ENCODE data around the gene TMEM108. TPM values are rescaled to one million over a fixed set of nuclear protein-coding genes. Genes with fewer than 3 reads are reported as not detected.

TMEM108 gene
- polyA plus RNA-seq, 1 donor from 2014 or later: 2.1 TPM

- no peak overlapping the region for H3K4me3 ChIP-seq (ENCODE audit: low read length)
- no peaks in the 10 kb centered on the region for H3K9me3 ChIP-seq (ENCODE audit: low read length)
- H4K20me1 ChIP-seq (ENCODE audit: insufficient read depth): no peaks in the 10 kb centered on the region
- TF ChIP-seq RAD21 (conservative IDR thresholded peaks at IDR 0.05) (no peak), EZH2 (IDR thresholded peaks at IDR 0.05; ENCODE audit: borderline replicate concordance, insufficient read depth, low read length, poor library complexity, severe bottlenecking) (no peak), MXI1 (conservative IDR thresholded peaks at IDR 0.05; ENCODE audit: poor library complexity, severe bottlenecking) (no peak), SMC3 (conservative IDR thresholded peaks at IDR 0.05; ENCODE audit: poor library complexity) (no peak), REST (IDR thresholded peaks at IDR 0.05; ENCODE audit: borderline replicate concordance) (no peak), CTCF (IDR thresholded peaks at IDR 0.05; ENCODE audit: poor library complexity, severe bottlenecking) (no peak), EP300 (conservative IDR thresholded peaks at IDR 0.05; ENCODE audit: poor library complexity, severe bottlenecking) (no peak), TAF1 (IDR thresholded peaks at IDR 0.05; ENCODE audit: low read depth) (no peak), POLR2AphosphoS5 (IDR thresholded peaks at IDR 0.05) (no peak)
- H3K79me2 ChIP-seq (replicated peaks; ENCODE audit: insufficient read depth, low read length): no peaks in the 10 kb centered on the region
- no peak overlapping the region for H3K9ac ChIP-seq (ENCODE audit: low read length)
- H3K4me2 ChIP-seq (ENCODE audit: low read length): no peak overlapping the region
- H3K36me3 ChIP-seq (ENCODE audit: insufficient read depth, low read length): no peaks in the 10 kb centered on the region
- H3K27me3 ChIP-seq (ENCODE audit: insufficient read depth, low read depth, low read length): no peaks in the 10 kb centered on the region
- H3K27ac ChIP-seq (ENCODE audit: low read length): no peak overlapping the region
- no peaks in the 10 kb centered on the region for H3K9me2 ChIP-seq (ENCODE audit: insufficient read depth, low read length)
- H3F3A ChIP-seq (ENCODE audit: insufficient read depth, low read length, poor library complexity, severe bottlenecking): no peaks in the 10 kb centered on the region
- no peak overlapping the region for H2AFZ ChIP-seq (ENCODE audit: low read depth, low read length)
These were observed 355.0 kb downstream of the TMEM108 start for GRCh38 chr3:133393204-133393603.

- Histone ChIP-seq H2AFZ (ENCODE audit: low read depth, low read length) (no peak overlapping the region), H3K79me2 (replicated peaks; ENCODE audit: insufficient read depth, low read length) (no peaks in the 10 kb centered on the region), H3K27ac (ENCODE audit: low read length) (no peak overlapping the region), H3K27me3 (ENCODE audit: insufficient read depth, low read depth, low read length) (no peaks in the 10 kb centered on the region), H4K20me1 (ENCODE audit: insufficient read depth) (no peaks in the 10 kb centered on the region), H3F3A (ENCODE audit: insufficient read depth, low read length, poor library complexity, severe bottlenecking) (no peaks in the 10 kb centered on the region), H3K9ac (ENCODE audit: low read length) (no peak overlapping the region), H3K9me3 (ENCODE audit: low read length) (no peaks in the 10 kb centered on the region), H3K36me3 (ENCODE audit: insufficient read depth, low read length) (no peaks in the 10 kb centered on the region), H3K4me2 (ENCODE audit: low read length) (no peak overlapping the region), H3K4me3 (ENCODE audit: low read length) (no peak overlapping the region), H3K9me2 (ENCODE audit: insufficient read depth, low read length) (no peaks in the 10 kb centered on the region)
- TF ChIP-seq REST (IDR thresholded peaks at IDR 0.05; ENCODE audit: borderline replicate concordance): no peak
- TF ChIP-seq MXI1 (conservative IDR thresholded peaks at IDR 0.05; ENCODE audit: poor library complexity, severe bottlenecking): no peak
- no peak for TF ChIP-seq SMC3 (conservative IDR thresholded peaks at IDR 0.05; ENCODE audit: poor library complexity)
- TF ChIP-seq TAF1 (IDR thresholded peaks at IDR 0.05; ENCODE audit: low read depth): no peak
- TF ChIP-seq EP300 (conservative IDR thresholded peaks at IDR 0.05; ENCODE audit: poor library complexity, severe bottlenecking): no peak
- no peak for TF ChIP-seq RAD21 (conservative IDR thresholded peaks at IDR 0.05)
- no peak for TF ChIP-seq EZH2 (IDR thresholded peaks at IDR 0.05; ENCODE audit: borderline replicate concordance, insufficient read depth, low read length, poor library complexity, severe bottlenecking)
- no peak for TF ChIP-seq CTCF (IDR thresholded peaks at IDR 0.05; ENCODE audit: poor library complexity, severe bottlenecking)
- TF ChIP-seq POLR2AphosphoS5 (IDR thresholded peaks at IDR 0.05): no peak
These were observed 355.7 kb downstream of the TMEM108 start for GRCh38 chr3:133393691-133394474.

Data from neural cell (in vitro differentiated cells).